Activated naive CD8-positive, alpha-beta T cell treated with anti-CD3 and anti-CD28 coated beads, Interleukin-2, amount 50 U/mL, for 16 hours (primary cell): ENCODE measurements around the gene PAM.

Source experiments
- DNase-seq: peaks from one replicate; pipeline ENCODE4 v3.0.0-alpha.2; 2020; ENCODE audit warnings: low read depth, low spot score

PAM gene

DNA sequence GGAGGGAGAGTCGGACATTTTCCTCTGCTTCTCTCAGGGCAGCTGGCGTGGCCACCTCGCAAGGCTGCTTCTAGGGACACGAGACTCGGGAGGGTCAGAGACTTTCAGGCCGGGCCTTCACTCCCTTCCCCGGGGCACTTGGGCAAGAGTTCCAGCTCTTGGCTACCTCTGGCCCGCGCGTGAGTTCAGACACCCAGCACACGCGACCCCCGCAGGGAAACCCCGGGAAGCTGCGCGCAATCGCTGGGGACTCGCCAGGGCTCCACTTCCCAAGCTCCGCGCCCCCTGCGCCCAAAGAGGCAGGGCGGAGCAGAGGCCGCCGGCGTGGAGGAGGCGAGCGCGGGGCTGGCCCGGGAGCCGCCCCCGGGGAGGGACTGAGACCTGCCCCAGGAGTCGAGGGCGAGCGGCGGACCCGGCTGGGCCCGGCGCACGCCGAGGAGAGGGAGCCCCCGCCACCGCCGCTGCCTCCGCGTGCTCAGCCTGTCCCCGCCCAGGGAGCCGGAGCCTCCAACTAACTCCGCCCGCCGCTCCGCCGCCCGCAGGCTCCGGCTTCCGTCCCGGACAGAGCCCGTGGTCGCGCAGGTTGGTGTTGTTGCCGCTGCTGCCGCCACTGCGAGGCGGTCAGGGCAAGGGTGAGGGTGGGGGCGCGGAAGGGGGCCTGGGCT, at the start of gene PAM:
Gene PAM, plus strand, starts transcription at position 539 of the 665 bp plus-strand sequence. CDS start 110,891 bp downstream, outside the sequence.
- DNase-seq, result peak; percentile 37

DNA sequence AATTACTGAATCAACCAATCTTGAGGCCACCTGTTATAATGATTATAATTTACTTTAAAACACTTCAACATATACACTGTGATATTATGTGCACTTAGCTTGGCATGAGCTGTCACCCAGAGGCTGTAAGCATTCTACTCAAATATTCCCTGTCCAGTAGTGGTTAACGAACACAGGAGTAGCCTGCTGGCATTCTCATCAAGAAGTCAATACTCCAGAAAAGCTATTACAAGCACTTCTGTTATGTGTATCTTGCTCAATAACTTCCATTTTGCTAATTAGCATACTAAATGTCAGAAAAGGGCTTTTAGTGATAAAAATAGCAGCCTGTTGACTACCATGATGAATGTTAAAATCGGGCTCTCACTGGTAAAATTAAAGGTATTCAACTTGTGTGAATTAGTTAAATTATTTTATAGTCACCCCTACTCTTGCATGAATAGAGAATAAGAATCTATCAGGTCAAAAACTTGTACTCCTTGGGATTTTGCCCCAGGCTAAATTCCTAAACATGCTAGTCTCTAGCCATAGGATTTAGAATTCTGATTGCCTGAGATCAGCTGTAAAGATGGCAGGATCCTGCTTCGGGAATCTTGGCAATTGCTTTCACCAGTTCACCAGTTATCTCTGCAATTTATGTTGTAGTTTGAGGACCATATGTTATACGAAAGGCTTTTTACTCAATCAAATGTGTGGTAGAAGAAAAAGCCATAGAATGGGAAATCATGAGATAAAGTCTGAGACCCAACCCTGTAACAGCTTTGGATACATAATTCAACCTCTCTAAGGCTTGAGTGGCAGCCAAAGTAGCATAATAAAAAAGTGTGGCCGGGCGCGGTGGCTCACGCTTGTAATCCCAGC, 43.4 kb upstream of the PAM start:
- no peak for DNase-seq

DNA sequence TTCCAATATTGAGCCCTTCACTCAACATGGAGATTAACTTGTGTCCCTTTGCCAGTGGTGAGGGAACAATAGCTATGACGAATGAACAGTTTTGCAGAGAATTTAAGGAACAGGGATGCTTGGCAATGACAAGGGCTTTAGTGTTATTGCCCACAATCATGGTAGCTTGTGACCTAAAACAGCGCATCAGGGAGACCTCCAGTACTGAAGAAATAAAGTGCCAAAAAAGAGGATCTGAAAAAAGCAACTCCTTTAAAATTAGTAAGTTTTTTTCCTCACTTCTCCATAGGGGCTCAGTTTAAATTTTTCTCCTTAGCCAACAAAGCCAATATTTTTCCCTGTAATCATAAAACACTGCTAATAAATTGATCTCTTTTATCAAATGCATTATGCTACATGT, 41.8 kb upstream of the PAM start:
- no peak for DNase-seq

DNA sequence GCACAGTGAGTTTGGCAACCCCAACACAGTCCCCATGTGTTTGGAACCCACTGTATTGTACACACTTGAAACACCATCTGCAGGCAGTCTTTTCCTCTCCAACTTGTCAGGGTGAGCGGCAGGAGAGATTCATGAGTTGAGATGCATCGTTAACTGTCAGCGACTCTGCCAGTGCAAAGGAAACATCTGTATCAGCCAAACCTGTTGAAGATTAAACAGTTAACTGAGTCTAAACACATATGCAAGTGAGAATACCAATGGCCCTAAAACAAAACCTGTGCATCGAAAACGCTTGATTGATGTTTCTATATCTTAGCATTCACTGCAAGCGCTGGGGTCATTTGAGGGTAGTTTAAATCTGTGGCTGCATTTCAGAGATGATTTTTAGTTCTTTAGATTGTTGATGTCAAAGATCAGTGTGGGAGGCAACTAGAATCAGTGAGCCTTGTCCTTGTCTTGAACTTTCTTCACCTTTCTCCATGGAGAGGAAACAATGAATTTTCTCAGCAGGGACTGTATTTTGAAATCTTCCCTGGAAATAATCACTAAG, 41.3 kb upstream of the PAM start:
- no peak for DNase-seq

DNA sequence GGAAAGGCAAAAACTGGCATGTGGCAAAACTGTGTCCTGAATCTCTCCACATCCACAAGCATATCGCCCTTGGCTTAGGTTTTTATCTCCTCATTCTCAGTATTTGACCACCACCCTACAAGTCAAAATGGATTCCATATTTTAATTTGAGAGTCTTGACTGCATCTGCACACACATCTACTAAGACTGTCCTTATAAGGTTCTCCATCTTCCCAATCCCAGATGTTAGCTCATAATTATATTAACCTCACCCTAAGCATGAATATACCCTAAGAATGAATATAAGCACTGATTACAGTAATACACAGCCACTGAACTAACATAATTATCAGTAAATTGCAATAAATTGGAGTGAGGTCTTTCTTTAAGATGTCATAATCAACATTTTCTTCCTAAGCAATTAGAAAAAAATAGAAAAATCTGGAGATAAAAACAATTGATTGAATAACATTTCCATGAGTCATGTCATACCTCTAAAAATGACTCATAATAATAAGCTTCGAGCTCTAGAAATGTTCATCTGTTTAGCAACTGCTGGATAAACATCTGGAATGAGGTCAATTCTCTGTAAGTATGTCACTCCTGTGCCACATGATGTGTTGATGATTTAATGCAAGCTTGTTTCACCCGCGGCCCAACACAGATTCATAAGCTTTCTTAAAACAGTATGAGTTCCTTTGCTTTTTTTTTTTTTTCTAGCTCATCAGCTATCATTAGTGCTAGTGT, 39.9 kb upstream of the PAM start:
- DNase-seq, result no peak

DNA sequence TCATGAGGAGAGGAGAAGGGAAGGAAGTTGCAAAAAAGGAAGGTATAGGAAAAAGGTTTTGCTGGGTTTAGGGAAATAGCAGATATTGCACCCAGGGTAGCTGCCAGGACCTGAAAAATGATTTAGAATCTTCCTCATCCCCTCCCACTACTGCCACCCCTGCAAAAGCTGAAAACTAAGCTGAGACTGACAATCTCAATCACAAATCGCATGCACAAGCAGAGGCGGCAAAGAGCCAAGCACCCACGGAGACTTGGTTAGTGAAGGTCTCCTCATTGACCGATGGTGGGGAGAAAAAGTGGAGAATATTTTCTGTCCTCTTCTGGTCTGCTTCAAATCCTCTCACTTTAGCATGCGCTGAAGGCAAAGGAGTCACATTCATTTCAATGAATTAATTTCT, 39.1 kb upstream of the PAM start:
- DNase-seq, result no peak

DNA sequence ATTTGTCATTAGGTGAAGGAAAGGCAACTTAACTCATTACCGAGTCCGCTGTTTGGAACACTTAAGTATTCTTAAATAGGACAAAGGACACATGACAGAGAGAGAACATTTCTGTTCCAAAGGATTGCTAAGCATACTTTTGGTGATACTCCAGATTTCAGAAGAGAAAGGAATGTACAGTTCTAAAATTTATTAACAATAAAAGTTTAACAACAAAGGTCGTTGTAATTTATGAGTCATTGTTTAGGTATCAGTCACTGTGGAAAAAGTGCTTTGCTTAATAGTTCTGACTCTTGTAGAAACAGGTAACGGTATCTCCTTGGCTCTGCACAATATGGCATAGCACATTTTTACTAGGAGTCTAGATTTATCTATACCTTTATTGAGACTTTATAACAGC, 36.3 kb upstream of the PAM start:
- DNase-seq, result no peak

DNA sequence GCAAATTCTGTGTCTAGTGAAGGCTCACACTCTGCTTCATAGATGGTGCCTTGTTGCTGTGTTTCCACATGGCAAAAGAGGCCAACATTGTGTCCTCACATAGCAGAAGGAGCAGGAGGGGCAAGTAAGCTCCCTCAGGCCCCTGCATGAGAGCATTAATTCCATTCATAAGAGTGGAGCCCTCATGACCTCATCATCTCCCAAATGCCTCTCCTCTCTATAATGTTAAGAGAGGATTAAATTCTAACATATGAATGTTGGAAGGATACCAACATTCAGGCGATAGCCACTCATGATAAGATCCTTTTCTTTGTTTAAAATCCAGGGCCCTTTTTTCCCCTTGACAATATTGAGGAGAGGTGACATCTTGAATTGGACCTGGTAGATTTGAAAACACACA, 35.2 kb upstream of the PAM start:
- no peak for DNase-seq

DNA sequence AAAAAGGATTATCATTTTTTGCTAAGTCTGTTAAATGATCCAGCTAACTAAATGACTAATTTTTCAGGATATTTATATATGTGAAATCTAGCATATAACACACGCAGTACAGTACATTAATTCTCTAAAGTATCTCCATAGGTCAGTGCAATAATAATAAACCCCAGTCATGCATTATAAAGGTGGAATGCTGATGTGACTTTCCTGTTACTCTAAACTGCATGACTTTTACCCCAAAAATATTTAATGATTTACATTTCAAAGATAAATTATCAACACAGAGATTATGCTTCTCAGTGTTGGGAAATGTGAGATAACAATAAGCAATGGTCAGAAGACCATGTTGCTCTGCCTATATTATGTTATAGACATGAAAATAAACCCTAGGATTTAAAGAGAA, 34.1 kb upstream of the PAM start:
- no peak for DNase-seq

DNA sequence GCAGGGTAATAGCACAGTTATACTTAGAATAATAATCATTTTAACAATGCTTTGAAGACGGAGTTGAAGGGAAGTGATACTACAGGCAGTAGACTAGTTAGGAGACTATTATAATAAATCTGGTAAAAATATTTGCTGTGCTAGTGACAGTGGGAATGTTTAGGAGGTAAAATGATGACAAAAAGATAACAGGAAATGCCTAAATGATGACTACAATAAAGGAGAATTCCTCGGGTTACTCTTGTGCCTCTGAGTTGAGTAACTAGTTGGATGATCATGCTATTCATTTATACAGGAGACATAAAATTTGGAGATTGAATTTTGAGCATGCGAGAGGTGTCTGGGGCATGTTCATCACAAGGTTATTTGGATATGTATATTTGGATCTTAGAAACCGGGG, 32.2 kb upstream of the PAM start:
- no peak for DNase-seq

DNA sequence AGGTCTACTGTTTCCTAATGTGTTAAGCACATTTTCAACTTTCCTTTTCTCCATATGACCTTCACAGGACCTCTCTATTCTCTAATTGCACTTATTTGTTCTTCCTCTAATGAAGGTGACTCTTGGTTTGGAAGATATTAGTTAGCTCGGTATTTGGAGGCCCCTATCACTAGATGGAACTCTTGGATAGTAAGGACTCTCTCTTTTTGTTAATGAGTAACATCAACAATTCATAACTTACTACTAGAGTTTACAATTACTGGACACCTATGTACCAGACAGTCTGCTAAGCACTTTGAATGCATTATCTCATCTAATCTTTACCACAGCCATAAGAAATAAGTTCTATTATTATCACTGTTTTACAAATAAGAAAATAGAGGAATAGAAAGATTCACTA, 23.4 kb upstream of the PAM start:
- DNase-seq, result no peak

DNA sequence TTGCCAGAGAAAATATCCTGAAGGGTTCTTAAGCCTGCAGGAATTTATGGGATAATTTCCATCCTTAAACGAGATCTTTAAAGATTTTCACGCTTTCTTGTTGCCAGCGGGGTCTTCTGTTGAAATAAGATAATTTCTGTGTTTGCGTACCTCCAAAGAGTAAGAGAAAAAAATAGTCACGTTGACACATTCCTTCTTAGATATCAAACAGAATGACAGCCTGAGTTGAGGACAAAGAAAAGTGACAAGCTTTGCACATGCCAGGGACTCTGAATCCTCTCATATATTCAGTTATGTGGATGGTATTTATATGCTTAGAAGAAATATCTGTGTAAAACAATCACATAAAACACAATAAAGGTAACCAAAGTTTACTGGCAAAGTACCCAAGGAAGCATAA, 21.6 kb upstream of the PAM start:
- DNase-seq, result no peak

DNA sequence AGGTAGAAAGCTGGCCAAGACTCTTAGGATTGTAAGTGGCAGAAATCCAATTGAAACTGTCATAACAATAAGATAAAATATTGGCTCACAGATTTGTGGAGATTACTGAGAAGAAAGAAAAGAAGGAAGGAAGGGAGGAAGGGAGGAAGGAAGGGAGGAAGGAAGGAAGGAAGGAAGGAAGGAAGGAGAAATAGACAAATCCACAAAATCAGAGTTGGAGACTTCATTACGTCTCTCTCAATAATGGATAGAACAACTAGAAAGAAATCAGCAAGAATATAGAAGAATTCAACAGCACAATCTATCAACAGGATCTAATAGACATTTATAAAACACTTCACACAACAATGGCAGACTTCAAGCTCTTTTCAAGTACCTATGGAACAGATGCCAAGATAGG, 17.9 kb upstream of the PAM start:
- no peak for DNase-seq

DNA sequence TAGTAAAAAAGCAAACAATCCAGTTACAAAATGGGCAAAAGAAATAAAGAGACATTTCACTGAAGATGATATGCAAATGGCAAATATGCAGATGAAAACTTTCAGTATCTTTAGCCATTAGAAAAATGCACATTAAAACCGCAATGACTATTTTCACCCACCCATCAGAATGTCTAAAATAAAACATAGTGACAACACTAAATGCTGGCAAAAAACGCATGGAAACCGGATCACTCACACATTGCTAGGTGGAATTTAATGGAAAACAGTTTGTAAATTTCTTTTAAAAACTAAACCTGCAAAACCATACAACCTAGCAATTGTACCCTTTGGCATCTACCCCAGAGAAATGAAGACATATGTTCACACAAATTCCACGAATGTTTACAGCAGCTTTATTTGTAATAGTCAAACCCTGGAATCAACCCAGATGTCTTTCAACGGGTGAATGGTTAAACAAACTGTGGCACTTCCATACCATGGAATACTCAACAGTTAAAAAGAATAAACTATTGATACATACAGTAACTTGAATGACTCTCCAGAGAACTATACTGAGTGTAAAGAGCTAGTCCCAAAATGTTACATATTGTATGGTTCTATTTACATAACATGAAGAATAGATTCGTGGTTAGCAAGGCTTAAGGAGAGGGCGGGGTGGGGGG, 17.2 kb upstream of the PAM start:
- no peak for DNase-seq

DNA sequence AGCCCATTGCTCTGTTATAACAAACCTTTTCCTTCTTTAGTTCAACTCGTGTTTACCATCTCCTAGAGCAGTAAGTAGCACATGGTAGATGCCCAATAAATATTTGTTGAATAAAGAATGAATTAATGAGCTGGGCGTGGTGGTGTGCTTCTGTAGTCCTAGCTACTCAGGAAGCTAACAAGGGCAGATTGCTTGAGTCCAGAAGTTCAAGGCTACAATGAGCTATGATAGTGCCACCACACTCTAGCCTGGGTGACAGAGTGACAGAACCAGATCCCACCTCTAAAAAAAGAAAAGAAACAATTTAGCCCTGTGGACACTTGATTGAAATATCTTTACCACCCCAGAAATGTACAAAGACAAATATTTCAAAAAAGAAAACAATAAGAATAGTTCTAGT, 14.6 kb upstream of the PAM start:
- DNase-seq, result no peak

DNA sequence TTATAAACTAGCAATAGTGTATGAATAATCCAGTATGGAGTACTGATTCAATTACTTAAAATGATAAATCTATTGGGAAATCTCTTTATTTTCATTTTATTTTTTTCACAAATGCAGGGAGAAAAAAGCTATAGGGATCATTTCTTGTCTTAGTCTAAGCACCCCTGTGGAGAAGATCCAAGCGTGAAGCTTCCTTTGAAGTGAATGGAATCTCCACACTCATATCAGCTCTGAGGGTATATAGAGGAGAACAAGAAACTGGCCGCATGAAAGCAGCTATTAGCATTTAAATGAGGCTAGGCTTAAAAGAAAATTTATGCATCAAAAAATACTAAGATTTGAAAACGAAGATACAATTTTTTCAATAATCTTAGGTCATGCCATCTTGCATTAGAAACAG, 12.9 kb upstream of the PAM start:
- DNase-seq, result no peak

DNA sequence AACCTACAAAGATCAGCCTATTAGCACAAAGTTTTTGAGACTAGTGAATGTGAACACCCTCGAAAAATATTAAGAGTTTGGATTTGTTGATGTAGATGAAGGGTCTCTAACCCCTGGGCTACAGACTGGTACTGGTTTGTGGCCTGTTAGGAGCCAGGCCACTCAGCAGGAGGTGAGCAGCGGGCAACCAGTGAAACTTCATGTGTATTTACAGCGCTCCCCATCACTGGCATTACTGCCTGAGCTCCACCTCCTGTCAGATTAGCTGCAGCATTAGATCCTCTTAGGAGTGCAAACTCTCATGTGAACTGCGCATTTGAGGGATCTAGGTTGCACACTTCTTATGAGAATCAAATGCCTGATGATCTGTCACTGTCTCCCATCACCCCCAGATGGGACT, 11.2 kb upstream of the PAM start:
- no peak for DNase-seq

DNA sequence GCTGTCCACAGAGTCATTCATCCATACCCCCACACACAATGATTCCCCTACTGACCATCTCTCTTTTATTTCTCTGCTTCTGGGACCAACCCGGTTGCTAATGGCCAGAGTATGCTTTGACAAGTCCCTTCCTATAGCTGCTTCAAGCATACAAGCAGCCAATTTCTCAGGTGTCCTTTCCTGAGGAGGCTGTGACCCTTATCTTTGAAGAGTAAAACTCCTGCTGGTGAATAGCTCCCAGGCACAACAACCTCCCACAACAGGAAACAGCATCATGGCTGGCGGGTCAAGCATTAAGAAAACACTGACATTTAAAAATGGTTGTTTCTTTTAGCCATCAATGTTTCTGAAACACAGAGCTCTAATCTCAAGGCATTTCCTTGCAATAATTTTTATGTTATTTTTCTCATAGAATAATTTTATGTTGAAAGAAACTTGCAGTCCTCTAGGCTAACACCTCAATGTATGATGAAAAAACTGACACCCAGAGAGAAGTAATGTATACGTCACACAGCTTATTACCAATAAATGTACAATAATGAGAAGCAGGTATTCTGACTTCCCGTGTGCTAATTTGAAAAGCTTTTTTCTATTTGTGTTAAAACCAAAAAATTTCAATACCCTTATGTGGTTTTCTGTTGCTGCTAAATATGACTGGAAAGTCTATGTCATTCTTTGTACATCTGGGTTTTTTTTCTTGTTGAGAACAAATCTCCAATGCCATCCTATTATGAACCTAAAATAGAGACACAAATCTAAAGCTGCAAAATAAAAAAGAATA, 7.5 kb upstream of the PAM start:
- no peak for DNase-seq

DNA sequence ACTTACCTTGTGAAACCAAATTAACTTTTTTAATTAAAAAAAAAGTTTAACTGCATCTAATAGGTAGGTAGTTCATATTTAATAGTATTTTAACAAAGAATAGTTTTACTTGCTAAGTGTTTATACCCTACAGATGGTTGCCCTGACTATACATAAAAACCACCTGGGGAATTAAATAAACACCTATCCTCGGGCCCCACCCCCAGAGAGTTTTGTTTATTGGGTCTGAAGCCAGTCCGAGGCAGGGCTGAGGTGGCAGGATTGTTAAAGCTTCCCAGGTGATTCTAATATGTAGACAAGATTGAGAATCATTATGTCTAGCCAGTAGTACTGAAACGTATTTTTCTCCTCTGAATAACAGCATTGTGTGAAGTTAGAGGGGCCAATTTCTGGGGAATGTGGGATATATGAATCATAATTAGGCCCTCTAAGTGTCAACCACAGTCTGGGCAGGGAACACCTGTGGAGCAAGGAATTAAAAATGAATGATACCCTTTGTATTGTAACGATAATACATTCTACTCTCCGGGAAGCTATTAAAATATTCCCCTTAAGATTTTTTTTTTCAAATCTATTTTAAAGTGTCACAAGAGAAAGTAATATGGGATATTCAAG, 5.6 kb upstream of the PAM start:
- DNase-seq, result no peak

DNA sequence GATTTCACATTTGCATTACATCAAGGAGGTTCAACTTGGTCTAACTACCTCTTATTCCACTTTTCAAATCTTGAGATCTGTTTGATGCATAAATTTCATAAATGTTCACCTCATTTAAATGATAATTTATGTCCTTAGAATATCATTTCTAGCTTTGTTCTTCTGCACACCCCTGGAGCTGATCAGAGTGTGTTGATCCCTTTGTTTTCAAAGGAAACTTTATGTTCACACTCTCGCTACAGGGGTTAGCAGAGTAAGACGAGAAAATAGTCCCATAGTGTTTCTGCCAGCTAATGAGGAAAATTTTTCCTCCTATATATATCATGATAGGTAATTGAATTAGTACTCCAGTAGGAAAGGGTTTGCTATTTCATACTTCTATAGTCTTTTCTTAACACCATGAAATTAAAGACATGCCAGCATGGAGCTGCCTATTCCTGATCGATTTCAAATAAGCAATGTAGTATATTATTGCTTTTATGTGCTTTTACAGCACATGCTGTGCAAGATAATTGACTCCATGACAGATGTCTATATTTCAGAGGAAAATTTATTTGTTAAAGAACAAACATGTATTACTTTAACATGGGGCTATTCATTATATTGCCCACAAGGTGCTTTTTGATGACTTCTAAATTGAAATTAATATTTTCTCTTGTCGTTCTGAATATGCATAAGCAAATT, 4.8 kb upstream of the PAM start:
- DNase-seq, result no peak
